ENCODE results near the gene CAMTA1. TPM values are rescaled to one million over a fixed set of nuclear protein-coding genes. Genes with fewer than 3 reads are reported as not detected.

Gene CAMTA1
- polyA plus RNA-seq, 1 donor from 2014 or later: 162 TPM

DNA sequence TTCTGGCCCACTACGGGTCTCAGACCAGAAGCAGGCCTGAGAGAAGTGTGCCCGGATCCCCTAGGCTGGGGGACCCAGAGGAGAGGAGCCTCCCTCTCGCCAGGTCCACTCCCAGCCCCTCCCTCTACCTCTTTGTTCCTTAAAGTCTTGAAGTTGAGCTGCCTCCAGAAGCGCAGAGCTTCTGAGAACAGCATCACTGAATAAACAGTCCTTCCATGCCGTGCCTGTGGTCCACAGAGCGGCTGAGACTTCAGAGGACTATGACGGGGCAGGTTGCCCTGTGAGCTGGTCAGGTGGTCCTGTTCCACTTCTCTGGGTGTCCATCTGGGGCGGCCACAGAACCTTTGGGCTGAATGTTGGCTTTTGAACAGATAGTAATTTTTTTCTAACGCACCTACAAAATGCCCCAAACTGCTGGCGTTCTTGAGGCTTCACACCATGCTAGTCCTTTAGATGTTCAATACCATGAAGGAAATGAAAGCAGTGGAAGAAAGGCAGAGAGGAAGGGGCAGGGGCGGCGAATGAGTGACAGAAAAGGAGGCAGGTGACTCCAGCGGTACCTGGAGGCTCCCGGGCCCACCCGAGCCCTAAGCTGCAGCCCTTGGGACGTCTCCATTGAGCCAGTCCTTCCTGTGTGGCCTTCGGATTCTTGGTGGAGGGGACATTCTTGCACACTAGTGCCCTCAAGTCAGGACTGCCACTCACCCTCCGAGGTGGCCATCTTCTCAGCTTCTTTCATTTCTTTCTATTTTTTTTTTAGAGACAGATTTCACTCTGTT lies 746.5 kb downstream of the CAMTA1 start:
- Histone ChIP-seq H3K27me3 (ENCODE audit: insufficient read depth, low read depth, low read length) (no peaks in the 10 kb centered on the region), H3K27ac (ENCODE audit: low read length) (no peak overlapping the region), H3K4me2 (ENCODE audit: low read length) (no peak overlapping the region), H3K9me2 (ENCODE audit: insufficient read depth, low read length) (no peaks in the 10 kb centered on the region), H2AFZ (ENCODE audit: low read depth, low read length) (no peak overlapping the region), H4K20me1 (ENCODE audit: insufficient read depth) (no peaks in the 10 kb centered on the region), H3K79me2 (replicated peaks; ENCODE audit: insufficient read depth, low read length) (no peaks in the 10 kb centered on the region), H3K9ac (ENCODE audit: low read length) (no peak overlapping the region), H3K36me3 (ENCODE audit: insufficient read depth, low read length) (no peaks in the 10 kb centered on the region), H3K4me3 (ENCODE audit: low read length) (no peak overlapping the region), H3F3A (ENCODE audit: insufficient read depth, low read length, poor library complexity, severe bottlenecking) (no peaks in the 10 kb centered on the region), H3K9me3 (ENCODE audit: low read length) (no peaks in the 10 kb centered on the region)
- TF ChIP-seq RAD21 (conservative IDR thresholded peaks at IDR 0.05): no peak
- TF ChIP-seq TAF1 (IDR thresholded peaks at IDR 0.05; ENCODE audit: low read depth): no peak

DNA sequence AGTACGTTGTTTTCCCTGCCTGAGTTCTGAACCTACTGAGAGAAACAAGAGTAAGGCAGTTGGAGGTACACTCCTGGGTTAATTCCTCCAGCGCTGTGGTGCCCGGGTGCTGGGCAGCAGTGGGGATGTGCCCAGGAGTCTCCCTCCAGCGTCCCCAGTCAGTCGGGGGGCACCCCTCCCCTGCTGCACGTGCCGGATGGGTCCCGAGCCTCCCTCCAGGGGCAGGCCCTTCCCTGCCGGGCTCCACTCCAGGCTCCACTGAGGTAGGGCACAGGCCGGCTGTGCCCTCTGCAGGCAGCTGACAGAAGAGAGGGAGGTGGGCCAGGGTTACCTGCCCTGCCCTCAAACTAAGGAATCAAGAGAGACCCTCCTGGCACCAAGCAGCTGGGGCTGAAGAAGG lies 747.8 kb downstream of the CAMTA1 start:
- H3K79me2 ChIP-seq (replicated peaks; ENCODE audit: insufficient read depth, low read length): no peaks in the 10 kb centered on the region
- H3K4me2 ChIP-seq (ENCODE audit: low read length): no peak overlapping the region
- H2AFZ ChIP-seq (ENCODE audit: low read depth, low read length): no peak overlapping the region
- no peaks in the 10 kb centered on the region for H3F3A ChIP-seq (ENCODE audit: insufficient read depth, low read length, poor library complexity, severe bottlenecking)
- no peak overlapping the region for H3K27ac ChIP-seq (ENCODE audit: low read length)
- H3K9me3 ChIP-seq (ENCODE audit: low read length): no peaks in the 10 kb centered on the region
- H3K4me3 ChIP-seq (ENCODE audit: low read length): no peak overlapping the region
- H3K36me3 ChIP-seq (ENCODE audit: insufficient read depth, low read length): no peaks in the 10 kb centered on the region
- no peaks in the 10 kb centered on the region for H4K20me1 ChIP-seq (ENCODE audit: insufficient read depth)
- TF ChIP-seq RAD21 (conservative IDR thresholded peaks at IDR 0.05): no peak
- TF ChIP-seq, protein P1, sequence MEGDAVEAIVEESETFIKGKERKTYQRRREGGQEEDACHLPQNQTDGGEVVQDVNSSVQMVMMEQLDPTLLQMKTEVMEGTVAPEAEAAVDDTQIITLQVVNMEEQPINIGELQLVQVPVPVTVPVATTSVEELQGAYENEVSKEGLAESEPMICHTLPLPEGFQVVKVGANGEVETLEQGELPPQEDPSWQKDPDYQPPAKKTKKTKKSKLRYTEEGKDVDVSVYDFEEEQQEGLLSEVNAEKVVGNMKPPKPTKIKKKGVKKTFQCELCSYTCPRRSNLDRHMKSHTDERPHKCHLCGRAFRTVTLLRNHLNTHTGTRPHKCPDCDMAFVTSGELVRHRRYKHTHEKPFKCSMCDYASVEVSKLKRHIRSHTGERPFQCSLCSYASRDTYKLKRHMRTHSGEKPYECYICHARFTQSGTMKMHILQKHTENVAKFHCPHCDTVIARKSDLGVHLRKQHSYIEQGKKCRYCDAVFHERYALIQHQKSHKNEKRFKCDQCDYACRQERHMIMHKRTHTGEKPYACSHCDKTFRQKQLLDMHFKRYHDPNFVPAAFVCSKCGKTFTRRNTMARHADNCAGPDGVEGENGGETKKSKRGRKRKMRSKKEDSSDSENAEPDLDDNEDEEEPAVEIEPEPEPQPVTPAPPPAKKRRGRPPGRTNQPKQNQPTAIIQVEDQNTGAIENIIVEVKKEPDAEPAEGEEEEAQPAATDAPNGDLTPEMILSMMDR (IDR thresholded peaks at IDR 0.05; ENCODE audit: poor library complexity, severe bottlenecking): no peak
- TF ChIP-seq EP300 (conservative IDR thresholded peaks at IDR 0.05; ENCODE audit: poor library complexity, severe bottlenecking): no peak
- TF ChIP-seq EZH2 (IDR thresholded peaks at IDR 0.05; ENCODE audit: borderline replicate concordance, insufficient read depth, low read length, poor library complexity, severe bottlenecking): no peak
- TF ChIP-seq SMC3 (conservative IDR thresholded peaks at IDR 0.05; ENCODE audit: poor library complexity): no peak
- TF ChIP-seq POLR2AphosphoS5 (IDR thresholded peaks at IDR 0.05): no peak
- TF ChIP-seq, protein P2, sequence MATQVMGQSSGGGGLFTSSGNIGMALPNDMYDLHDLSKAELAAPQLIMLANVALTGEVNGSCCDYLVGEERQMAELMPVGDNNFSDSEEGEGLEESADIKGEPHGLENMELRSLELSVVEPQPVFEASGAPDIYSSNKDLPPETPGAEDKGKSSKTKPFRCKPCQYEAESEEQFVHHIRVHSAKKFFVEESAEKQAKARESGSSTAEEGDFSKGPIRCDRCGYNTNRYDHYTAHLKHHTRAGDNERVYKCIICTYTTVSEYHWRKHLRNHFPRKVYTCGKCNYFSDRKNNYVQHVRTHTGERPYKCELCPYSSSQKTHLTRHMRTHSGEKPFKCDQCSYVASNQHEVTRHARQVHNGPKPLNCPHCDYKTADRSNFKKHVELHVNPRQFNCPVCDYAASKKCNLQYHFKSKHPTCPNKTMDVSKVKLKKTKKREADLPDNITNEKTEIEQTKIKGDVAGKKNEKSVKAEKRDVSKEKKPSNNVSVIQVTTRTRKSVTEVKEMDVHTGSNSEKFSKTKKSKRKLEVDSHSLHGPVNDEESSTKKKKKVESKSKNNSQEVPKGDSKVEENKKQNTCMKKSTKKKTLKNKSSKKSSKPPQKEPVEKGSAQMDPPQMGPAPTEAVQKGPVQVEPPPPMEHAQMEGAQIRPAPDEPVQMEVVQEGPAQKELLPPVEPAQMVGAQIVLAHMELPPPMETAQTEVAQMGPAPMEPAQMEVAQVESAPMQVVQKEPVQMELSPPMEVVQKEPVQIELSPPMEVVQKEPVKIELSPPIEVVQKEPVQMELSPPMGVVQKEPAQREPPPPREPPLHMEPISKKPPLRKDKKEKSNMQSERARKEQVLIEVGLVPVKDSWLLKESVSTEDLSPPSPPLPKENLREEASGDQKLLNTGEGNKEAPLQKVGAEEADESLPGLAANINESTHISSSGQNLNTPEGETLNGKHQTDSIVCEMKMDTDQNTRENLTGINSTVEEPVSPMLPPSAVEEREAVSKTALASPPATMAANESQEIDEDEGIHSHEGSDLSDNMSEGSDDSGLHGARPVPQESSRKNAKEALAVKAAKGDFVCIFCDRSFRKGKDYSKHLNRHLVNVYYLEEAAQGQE (IDR thresholded peaks at IDR 0.05; ENCODE audit: borderline replicate concordance): no peak
- no peak for TF ChIP-seq TAF1 (IDR thresholded peaks at IDR 0.05; ENCODE audit: low read depth)
- no peaks in the 10 kb centered on the region for H3K9me2 ChIP-seq (ENCODE audit: insufficient read depth, low read length)
- H3K27me3 ChIP-seq (ENCODE audit: insufficient read depth, low read depth, low read length): no peaks in the 10 kb centered on the region
- no peak overlapping the region for H3K9ac ChIP-seq (ENCODE audit: low read length)

Data from neural cell (in vitro differentiated cells).